ENCODE data around the gene CCDC8.
"Not testable (repeated sequence)": the region's sequence is repeated elsewhere in the genome, so short reads cannot be mapped to it uniquely, and the experiment has no call there.

- not testable (repeated sequence) for TF ChIP-seq CTCF, POLR2A (IDR thresholded peaks at IDR 0.05)
Observed at GRCh38 chr19:46414899-46415298, 1.5 kb upstream of the CCDC8 start.
